ENCODE measurements around the gene TRIM63. TPM values are rescaled to one million over a fixed set of nuclear protein-coding genes. Genes with fewer than 3 reads are reported as not detected.
"Not testable (repeated sequence)": the region's sequence is repeated elsewhere in the genome, so short reads cannot be mapped to it uniquely, and the experiment has no call there.

TRIM63 gene
- total RNA-seq, 2 donors from 2014 or later, result 0.68 TPM; not detected in 1

- DNase-seq (ENCODE audit: low spot score), result peak; percentile 75
- Histone ChIP-seq H3K36me3 (no peaks in the 10 kb centered on the region), H3K27me3 (replicated peaks; ENCODE audit: insufficient read depth) (no peaks in the 10 kb centered on the region), H3K27ac (peak overlapping the region; percentile 87 to 92), H3K9me3 (no peaks in the 10 kb centered on the region), H3K4me1 (replicated peaks) (no peaks in the 10 kb centered on the region), H3K4me3 (peak overlapping the region; percentile 87 to 88)
- TF ChIP-seq CTCF (IDR thresholded peaks at IDR 0.05), result peak in 2 of 4 experiments; percentile 3 to 28
- TF ChIP-seq POLR2AphosphoS5 (IDR thresholded peaks at IDR 0.05), result peak; percentile 57
- peak; percentile 69 for TF ChIP-seq POLR2A (IDR thresholded peaks at IDR 0.05)
- under 1% methylated on average over 47 of the region's 85 CpGs for WGBS
- intact Hi-C loops (cut with DNase I), result loop anchor here (5.0 kb wide), 2 partner anchors 166 to 211 kb away; no protein-coding TSS in a partner anchor
Measured at GRCh38 chr1:26110731-26111529, 43.5 kb upstream of the TRIM63 start.

GRCh38 chr1:26109229-26110164 lies 42.1 kb upstream of the TRIM63 start:
- H3K4me1 ChIP-seq (replicated peaks), result no peaks in the 10 kb centered on the region
- no peaks in the 10 kb centered on the region for H3K9me3 ChIP-seq
- H3K27ac ChIP-seq, result no peak overlapping the region
- no peak overlapping the region for H3K4me3 ChIP-seq
- intact Hi-C loops (cut with DNase I), result loop anchor here (5.0 kb wide), 2 partner anchors 168 to 213 kb away; no protein-coding TSS in a partner anchor
- WGBS, result 92% methylated on average over 5 of the region's 5 CpGs
- no peak for TF ChIP-seq CTCF (IDR thresholded peaks at IDR 0.05)
- TF ChIP-seq POLR2A (IDR thresholded peaks at IDR 0.05), result no peak
- no peak for TF ChIP-seq POLR2AphosphoS5 (IDR thresholded peaks at IDR 0.05)
- no peaks in the 10 kb centered on the region for H3K27me3 ChIP-seq (replicated peaks; ENCODE audit: insufficient read depth)
- DNase-seq (ENCODE audit: low spot score), result no peak
- H3K36me3 ChIP-seq, result no peaks in the 10 kb centered on the region

- not testable (repeated sequence) for H3K27me3 ChIP-seq (replicated peaks; ENCODE audit: insufficient read depth); DNase-seq (ENCODE audit: low spot score); H3K9me3 ChIP-seq; H3K27ac ChIP-seq; H3K36me3 ChIP-seq; H3K4me3 ChIP-seq; H3K4me1 ChIP-seq (replicated peaks)
- intact Hi-C loops (cut with DNase I), result loop anchor here (1.0 kb wide), 1 partner anchor 40 kb away; no protein-coding TSS in a partner anchor
- WGBS, result 43% methylated on average over 5 of the region's 5 CpGs
Measured at GRCh38 chr1:26105226-26105548, 37.8 kb upstream of the TRIM63 start.

DNA sequence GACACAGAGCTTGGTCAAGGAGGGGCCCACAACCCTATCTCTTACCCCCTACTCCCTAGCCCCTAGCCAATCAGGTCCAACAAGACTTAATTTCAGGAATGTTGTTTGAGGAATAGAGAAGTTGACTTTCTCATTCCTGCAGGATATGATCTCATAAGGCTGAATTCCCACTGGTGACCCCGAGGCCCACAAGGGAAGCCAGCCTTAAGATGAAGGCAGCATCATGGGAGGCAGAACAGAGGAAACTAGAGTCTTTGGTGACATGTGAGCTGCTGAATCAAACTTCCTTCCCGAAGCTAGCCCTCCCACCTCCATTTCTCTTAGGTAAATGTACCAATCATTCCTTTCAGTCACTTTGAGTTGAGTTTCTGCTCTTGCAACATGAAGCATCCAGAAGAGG lies 35.1 kb upstream of the TRIM63 start:
- no peak overlapping the region for H3K27ac ChIP-seq
- intact Hi-C loops (cut with DNase I), result loop anchor here (5.0 kb wide), 2 partner anchors 60 to 65 kb away; no protein-coding TSS in a partner anchor
- WGBS, result 61% methylated on average over 2 of the region's 2 CpGs
- no peak for DNase-seq (ENCODE audit: low spot score)
- no peaks in the 10 kb centered on the region for H3K27me3 ChIP-seq (replicated peaks; ENCODE audit: insufficient read depth)
- no peak for TF ChIP-seq CTCF (IDR thresholded peaks at IDR 0.05)
- TF ChIP-seq POLR2A (IDR thresholded peaks at IDR 0.05), result no peak
- TF ChIP-seq POLR2AphosphoS5 (IDR thresholded peaks at IDR 0.05), result no peak
- no peak overlapping the region for H3K4me3 ChIP-seq
- no peaks in the 10 kb centered on the region for H3K9me3 ChIP-seq
- H3K4me1 ChIP-seq (replicated peaks), result no peaks in the 10 kb centered on the region
- H3K36me3 ChIP-seq, result no peaks in the 10 kb centered on the region

- no peak overlapping the region for H3K27ac ChIP-seq
- no peak for DNase-seq (ENCODE audit: low spot score)
- 82% methylated on average over 3 of the region's 3 CpGs for WGBS
- no peaks in the 10 kb centered on the region for H3K36me3 ChIP-seq
- intact Hi-C loops (cut with DNase I), result loop anchor here (5.0 kb wide), 2 partner anchors 60 to 65 kb away; no protein-coding TSS in a partner anchor
- no peaks in the 10 kb centered on the region for H3K4me1 ChIP-seq (replicated peaks)
- no peaks in the 10 kb centered on the region for H3K27me3 ChIP-seq (replicated peaks; ENCODE audit: insufficient read depth)
- H3K4me3 ChIP-seq, result no peak overlapping the region
- H3K9me3 ChIP-seq, result no peaks in the 10 kb centered on the region
- TF ChIP-seq CTCF (IDR thresholded peaks at IDR 0.05) (no peak), POLR2A (IDR thresholded peaks at IDR 0.05) (no peak), POLR2AphosphoS5 (IDR thresholded peaks at IDR 0.05) (no peak)
Measured at GRCh38 chr1:26102119-26102518, 34.7 kb upstream of the TRIM63 start.

DNA sequence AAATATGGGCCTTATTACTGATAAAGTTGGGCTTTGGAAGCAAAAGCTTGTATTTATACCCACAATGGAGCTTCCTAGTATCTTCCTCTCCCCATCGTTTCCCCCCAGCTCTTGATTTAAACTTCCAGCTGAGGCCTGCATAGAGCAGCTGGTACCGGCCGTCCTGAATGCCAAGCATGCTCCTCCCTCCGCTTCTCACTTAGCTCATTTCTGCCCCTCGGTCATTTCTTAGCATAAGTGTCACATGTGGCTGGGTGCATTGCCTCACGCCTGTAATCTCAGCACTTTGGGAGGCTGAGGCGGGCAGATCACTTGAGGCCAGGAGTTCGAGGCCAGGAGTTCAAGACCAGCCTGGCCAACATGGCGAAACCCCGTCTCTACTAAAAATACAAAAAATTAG lies 32.8 kb upstream of the TRIM63 start:
- not testable (repeated sequence) for H3K27me3 ChIP-seq (replicated peaks; ENCODE audit: insufficient read depth); H3K27ac ChIP-seq; DNase-seq (ENCODE audit: low spot score); H3K4me1 ChIP-seq (replicated peaks); H3K9me3 ChIP-seq; H3K36me3 ChIP-seq; H3K4me3 ChIP-seq
- 81% methylated on average over 10 of the region's 10 CpGs for WGBS
- intact Hi-C loops (cut with DNase I), result loop anchor here (5.0 kb wide), 2 partner anchors 62 to 63 kb away; no protein-coding TSS in a partner anchor

All from prostate gland (tissue), 2 donors.